Ovary (tissue), 9 donors: ENCODE data around the gene NCOA1. TPM values are rescaled to one million over a fixed set of nuclear protein-coding genes. Genes with fewer than 3 reads are reported as not detected.

ENCODE experiments used
- DNase-seq, 5 donors: peaks; one replicate each; pipeline ENCODE4 v3.0.0-alpha.2; 2019 to 2020
- H3K27ac ChIP-seq, 2 donors: fragments of 200-600 bp; one replicate each; pipeline versions ENCODE4 v1.5.1 to v1.8.0; 2019 to 2022
- H3K27me3 ChIP-seq: fragments of 200-600 bp; one replicate; pipeline ENCODE4 v1.8.0; 2022
- H3K36me3 ChIP-seq: fragments of 200-600 bp; sonication (generic); one replicate; pipeline ENCODE4 v1.5.1; 2019
- H3K4me1 ChIP-seq: one replicate; pipeline ENCODE4 v1.8.1; 2013; ENCODE audit warnings: mild to moderate bottlenecking, moderate library complexity; ENCODE audit not compliant: insufficient read depth
- H3K4me3 ChIP-seq: fragments of 200-600 bp; sonication (generic); one replicate; pipeline ENCODE4 v1.5.1; 2017
- H3K9me3 ChIP-seq, 2 donors: fragments of 200-600 bp in 1 of 2; sonication (generic) in 1 of 2; one replicate each; pipeline versions ENCODE4 v1.5.1 to v1.8.1; 2013 to 2019; ENCODE audit warnings: mild to moderate bottlenecking in 1 of 2, moderate library complexity in 1 of 2
- EP300 ChIP-seq: sonication (generic); formaldehyde crosslinking; IDR thresholded peaks from one replicate; pipeline ENCODE4 v1.6.1; 2017; ENCODE audit warnings: antibody characterized with exemption
- POLR2A ChIP-seq: fragments of 450-650 bp; IDR thresholded peaks from one replicate; pipeline ENCODE4 v1.6.1; 2017; ENCODE audit warnings: antibody characterized with exemption, mild to moderate bottlenecking, moderate library complexity
- WGBS, 3 donors: extraction: QIAGEN DNeasy Blood & Tissue Kit in 1 of 3; methylation state at CpG; one replicate each; pipeline versions ENCODE4 v1.1.5 to v1.1.7; 2013 to 2017; 5-methylcytosine and 5-hydroxymethylcytosine counted together
- intact Hi-C, 4 donors: fragments of 100-400 bp; cut with DNase I; formaldehyde crosslinking; loops; one replicate each; pipeline versions ENCODE4 v1.11.0 to v1.15.1; 2022 to 2023
- polyA plus RNA-seq, 2 donors: library from polyadenylated mRNA; stranded (reverse); fragments of 200-250 nt in 1 of 2; fragments of 350-450 nt in 1 of 2; fragmentation: Illumina TruSeq in 1 of 2; extraction: RNeasy Lipid Tissue Mini Kit (QIAGEN cat#74804) in 1 of 2; gene quantifications; one replicate each; pipeline ENCODE4 v1.2.3, GENCODE V29; 2013 to 2014
- total RNA-seq, 7 donors: library from RNA; depleted of rRNA in 2 of 7; stranded (reverse); fragments of >200 nt in 2 of 7; fragmentation: NEBNext Ultra II Directional in 3 of 7; extraction: Animal tissue kit (Norgen Biotek cat#: 25700) in 3 of 7; gene quantifications; one replicate each; pipeline versions ENCODE4 v1.1.0 to v1.2.4, GENCODE V29; 2016 to 2023
- TF ChIP-seq, protein P1 (sequence below), 3 donors: fragments of 450-650 bp in 2 of 3; fragments of 200-600 bp in 1 of 3; IDR thresholded peaks; one replicate each; pipeline versions ENCODE4 v1.5.1 to v1.8.0; 2016 to 2022; ENCODE audit warnings: antibody characterized with exemption in 3 of 3, mild to moderate bottlenecking in 1 of 3
- donor health status: DM: no; HTN: no; CAD: no; lungs with moderate emphysema.
- donor health status: DM: no; HTN: no; CAD: no.
- donor health status: Bipolar disorder and iron deficiency.
- donor health status: DM: yes; HTN: yes; CAD: no.
- donor health status: DM: no; HTN: no; CAD: no.
- donor health status: DM: yes; HTN: yes; CAD: no.

Gene NCOA1
- total and polyA plus RNA-seq, 9 donors = 20.2 to 69.0 (median 57.3) TPM

DNA sequence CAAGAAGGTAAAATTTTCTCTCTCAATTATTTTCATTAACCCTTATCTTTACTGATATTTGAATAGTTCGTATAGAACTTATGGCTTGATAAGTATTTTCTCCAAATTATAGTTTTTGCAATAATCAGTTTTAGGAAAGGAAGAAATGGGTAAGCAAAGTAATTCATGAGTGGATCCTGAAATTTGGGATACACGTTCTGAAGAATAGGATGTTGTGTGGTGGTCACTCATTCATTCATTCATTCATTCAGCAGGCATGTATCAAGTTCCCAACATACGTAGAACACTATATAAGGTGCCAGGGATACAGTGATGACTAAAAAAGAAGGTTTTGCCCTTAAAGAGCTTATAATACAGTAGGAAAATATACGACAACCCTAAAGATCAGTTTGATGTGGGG, 206.7 kb downstream of the NCOA1 start:
- WGBS, 3 donors = 89 to 93% (median 90%) methylated on average over 4 of the region's 4 CpGs

DNA sequence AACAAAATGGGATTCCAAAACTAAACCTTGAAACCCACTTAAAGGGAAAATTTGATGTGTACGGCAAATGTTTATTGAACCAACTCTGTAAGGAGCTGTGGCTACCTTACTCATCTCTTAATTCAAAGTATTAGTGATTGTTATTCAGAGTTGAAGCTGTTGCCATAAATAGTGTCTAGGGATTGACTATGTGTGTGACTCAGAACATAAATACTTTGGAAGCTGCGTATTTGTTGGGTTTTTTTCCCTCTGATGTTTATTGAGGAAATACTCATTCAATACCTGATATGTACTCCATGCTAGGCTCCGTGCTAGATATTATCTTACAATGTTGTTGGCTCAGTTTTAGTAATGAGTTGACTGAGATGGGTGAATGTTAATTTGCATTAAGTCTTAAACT, 211.7 kb downstream of the NCOA1 start:
- no peaks in the 10 kb centered on the region for H3K36me3 ChIP-seq
- H3K27me3 ChIP-seq = no peaks in the 10 kb centered on the region
- WGBS, 3 donors = 75 to 86% (median 86%) methylated on average over 3 of the region's 3 CpGs
- intact Hi-C loops = no loop called here
- no peak for DNase-seq
- no peak overlapping the region for H3K27ac ChIP-seq
- TF ChIP-seq, protein P1, sequence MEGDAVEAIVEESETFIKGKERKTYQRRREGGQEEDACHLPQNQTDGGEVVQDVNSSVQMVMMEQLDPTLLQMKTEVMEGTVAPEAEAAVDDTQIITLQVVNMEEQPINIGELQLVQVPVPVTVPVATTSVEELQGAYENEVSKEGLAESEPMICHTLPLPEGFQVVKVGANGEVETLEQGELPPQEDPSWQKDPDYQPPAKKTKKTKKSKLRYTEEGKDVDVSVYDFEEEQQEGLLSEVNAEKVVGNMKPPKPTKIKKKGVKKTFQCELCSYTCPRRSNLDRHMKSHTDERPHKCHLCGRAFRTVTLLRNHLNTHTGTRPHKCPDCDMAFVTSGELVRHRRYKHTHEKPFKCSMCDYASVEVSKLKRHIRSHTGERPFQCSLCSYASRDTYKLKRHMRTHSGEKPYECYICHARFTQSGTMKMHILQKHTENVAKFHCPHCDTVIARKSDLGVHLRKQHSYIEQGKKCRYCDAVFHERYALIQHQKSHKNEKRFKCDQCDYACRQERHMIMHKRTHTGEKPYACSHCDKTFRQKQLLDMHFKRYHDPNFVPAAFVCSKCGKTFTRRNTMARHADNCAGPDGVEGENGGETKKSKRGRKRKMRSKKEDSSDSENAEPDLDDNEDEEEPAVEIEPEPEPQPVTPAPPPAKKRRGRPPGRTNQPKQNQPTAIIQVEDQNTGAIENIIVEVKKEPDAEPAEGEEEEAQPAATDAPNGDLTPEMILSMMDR (IDR thresholded peaks at IDR 0.05) = no peak
- TF ChIP-seq POLR2A = no peak
- TF ChIP-seq EP300 = no peak
- no peaks in the 10 kb centered on the region for H3K4me1 ChIP-seq
- no peak overlapping the region for H3K4me3 ChIP-seq
- H3K9me3 ChIP-seq = no peaks in the 10 kb centered on the region

More for the DNA sequence above, 206.7 kb downstream of the NCOA1 start:
- H3K4me3 ChIP-seq = no peak overlapping the region
- no peaks in the 10 kb centered on the region for H3K36me3 ChIP-seq
- no peaks in the 10 kb centered on the region for H3K27me3 ChIP-seq
- H3K9me3 ChIP-seq = no peaks in the 10 kb centered on the region
- DNase-seq = no peak
- H3K27ac ChIP-seq = no peak overlapping the region
- TF ChIP-seq, protein P1 (IDR thresholded peaks at IDR 0.05) = no peak
- no peak for TF ChIP-seq POLR2A
- no peak for TF ChIP-seq EP300
- no peaks in the 10 kb centered on the region for H3K4me1 ChIP-seq
- intact Hi-C loops = no loop called here

DNA sequence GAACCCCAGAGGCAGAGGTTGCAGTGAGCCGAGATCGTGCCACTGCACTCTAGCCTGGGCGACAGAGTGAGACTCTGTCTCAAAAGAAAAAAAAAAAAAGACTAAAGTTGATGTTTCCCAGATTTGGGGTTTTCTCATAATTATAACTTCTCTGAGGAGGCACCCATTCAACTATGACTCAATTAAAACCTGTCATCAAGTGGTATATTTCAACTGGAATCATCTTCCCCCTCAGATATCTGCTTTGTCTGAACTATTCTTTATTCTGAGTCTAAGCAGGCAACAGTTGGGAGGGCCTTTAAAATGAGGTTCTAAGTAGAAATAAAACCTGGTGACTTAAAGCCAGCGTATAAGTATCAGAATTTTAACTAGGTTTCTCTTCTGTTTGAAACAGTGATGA, 213.6 kb downstream of the NCOA1 start:
- WGBS, 3 donors = 96 to 98% (median 96%) methylated on average over 4 of the region's 4 CpGs
- H3K27ac ChIP-seq = no peak overlapping the region
- no peaks in the 10 kb centered on the region for H3K36me3 ChIP-seq
- no peak for DNase-seq
- no peaks in the 10 kb centered on the region for H3K9me3 ChIP-seq
- TF ChIP-seq, protein P1 (IDR thresholded peaks at IDR 0.05) = no peak
- no peak for TF ChIP-seq EP300
- TF ChIP-seq POLR2A = no peak
- no peaks in the 10 kb centered on the region for H3K4me1 ChIP-seq
- H3K27me3 ChIP-seq = no peaks in the 10 kb centered on the region
- no peak overlapping the region for H3K4me3 ChIP-seq
- intact Hi-C loops = no loop called here

DNA sequence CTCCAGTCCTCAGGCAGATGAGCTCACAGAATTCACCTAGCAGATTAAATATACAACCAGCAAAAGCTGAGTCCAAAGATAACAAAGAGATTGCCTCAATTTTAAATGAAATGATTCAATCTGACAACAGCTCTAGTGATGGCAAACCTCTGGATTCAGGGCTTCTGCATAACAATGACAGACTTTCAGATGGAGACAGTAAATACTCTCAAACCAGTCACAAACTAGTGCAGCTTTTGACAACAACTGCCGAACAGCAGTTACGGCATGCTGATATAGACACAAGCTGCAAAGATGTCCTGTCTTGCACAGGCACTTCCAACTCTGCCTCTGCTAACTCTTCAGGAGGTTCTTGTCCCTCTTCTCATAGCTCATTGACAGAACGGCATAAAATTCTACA, 216.1 kb downstream of the NCOA1 start:
- Histone ChIP-seq H3K27me3 (no peaks in the 10 kb centered on the region), H3K9me3 (no peaks in the 10 kb centered on the region), H3K4me3 (no peak overlapping the region), H3K4me1 (no peaks in the 10 kb centered on the region), H3K27ac (no peak overlapping the region), H3K36me3 (no peaks in the 10 kb centered on the region)
- no peak for DNase-seq
- no peak for TF ChIP-seq POLR2A
- TF ChIP-seq, protein P1 (IDR thresholded peaks at IDR 0.05) = no peak
- no peak for TF ChIP-seq EP300
- intact Hi-C loops = no loop called here
- WGBS, 3 donors = 97 to 98% (median 98%) methylated on average over 3 of the region's 3 CpGs
